HG03521 (cell line): ENCODE measurements around the gene PRICKLE2.

Experiments used
- ATAC-seq: cut with Tn5 transposase; IDR thresholded peaks from one replicate; pipeline ENCODE4 v1.9.1; 2021; ENCODE audit warnings: mild to moderate bottlenecking, moderate library complexity; ENCODE audit not compliant: unreplicated experiment

Gene PRICKLE2

GRCh38 chr3:64195789-64196188 is 29.5 kb downstream of the PRICKLE2 start:
- ATAC-seq: no peak

GRCh38 chr3:64191822-64192221 is 33.4 kb downstream of the PRICKLE2 start:
- no peak for ATAC-seq

GRCh38 chr3:64190517-64191515 is 34.5 kb downstream of the PRICKLE2 start:
- ATAC-seq: no peak

GRCh38 chr3:64188810-64189560 is 36.3 kb downstream of the PRICKLE2 start:
- no peak for ATAC-seq

- no peak for ATAC-seq
These were observed 38.0 kb downstream of the PRICKLE2 start for GRCh38 chr3:64187065-64187959.

- no peak for ATAC-seq
These were observed 38.6 kb downstream of the PRICKLE2 start for GRCh38 chr3:64186667-64187064.

GRCh38 chr3:64185436-64185835 is 39.8 kb downstream of the PRICKLE2 start:
- no peak for ATAC-seq

GRCh38 chr3:64184621-64185020 is 40.6 kb downstream of the PRICKLE2 start:
- ATAC-seq: no peak

- no peak for ATAC-seq
These were observed 45.4 kb downstream of the PRICKLE2 start for GRCh38 chr3:64179860-64180259.

GRCh38 chr3:64179249-64179648 is 46.0 kb downstream of the PRICKLE2 start:
- ATAC-seq: no peak

- ATAC-seq: no peak
These were observed 46.8 kb downstream of the PRICKLE2 start for GRCh38 chr3:64178419-64178818.

GRCh38 chr3:64176461-64176996 is 48.7 kb downstream of the PRICKLE2 start:
- ATAC-seq: no peak

GRCh38 chr3:64174328-64174727 is 50.9 kb downstream of the PRICKLE2 start:
- ATAC-seq: no peak

GRCh38 chr3:64173563-64173962 is 51.7 kb downstream of the PRICKLE2 start:
- no peak for ATAC-seq

- ATAC-seq: no peak
These were observed 55.0 kb downstream of the PRICKLE2 start for GRCh38 chr3:64170270-64170669.

- ATAC-seq: no peak
These were observed 57.4 kb downstream of the PRICKLE2 start for GRCh38 chr3:64167868-64168267.

- ATAC-seq: no peak
These were observed 57.9 kb downstream of the PRICKLE2 start for GRCh38 chr3:64167351-64167750.

GRCh38 chr3:64166584-64167162 is 58.6 kb downstream of the PRICKLE2 start:
- ATAC-seq: no peak

- no peak for ATAC-seq
These were observed 60.9 kb downstream of the PRICKLE2 start for GRCh38 chr3:64164349-64164748.

- no peak for ATAC-seq
These were observed 61.5 kb downstream of the PRICKLE2 start for GRCh38 chr3:64163755-64164148.
